OCI-LY3 (cell line): ENCODE measurements around the gene HOMEZ.

Experiments
- H2AFZ ChIP-seq: fragments of 200-600, 300-600 bp; shearing (Covaris generic); 2 replicates; pipeline ENCODE4 v1.6.0; 2014; ENCODE audit warnings: antibody characterized with exemption, low read depth, low read length
- H3K27ac ChIP-seq: fragments of 200-600, 300-600 bp; sonication (generic); 2 replicates; pipeline ENCODE4 v1.5.1; 2014; ENCODE audit warnings: mild to moderate bottlenecking, low read length, moderate library complexity, mixed read lengths
- H3K27me3 ChIP-seq: fragments of 200-600, 300-600 bp; sonication (generic); 2 replicates; pipeline ENCODE4 v1.6.1; 2014; ENCODE audit warnings: low read depth, low read length, mixed read lengths
- H3K36me3 ChIP-seq: fragments of 200-600, 300-600 bp; sonication (generic); replicated peaks from 2 replicates; pipeline ENCODE3; 2014; ENCODE audit warnings: low read depth, low read length, mixed read lengths
- H3K4me1 ChIP-seq: fragments of 300-600, 200-600 bp; sonication (generic); 2 replicates; pipeline ENCODE4 v1.6.1; 2014; ENCODE audit warnings: low read length, mixed read lengths
- H3K4me2 ChIP-seq: fragments of 200-600, 300-600 bp; sonication (generic); 2 replicates; pipeline ENCODE4 v1.6.1; 2014; ENCODE audit warnings: low read length, mixed read lengths
- H3K4me3 ChIP-seq: fragments of 300-600, 200-600 bp; sonication (generic); 2 replicates; pipeline ENCODE4 v1.5.1; 2014; ENCODE audit warnings: antibody characterized with exemption, mild to moderate bottlenecking, low read length, moderate library complexity
- H3K79me2 ChIP-seq: fragments of 300-600, 200-600 bp; shearing (Covaris generic); 2 replicates; pipeline ENCODE4 v1.6.1; 2014; ENCODE audit warnings: mild to moderate bottlenecking, low read length, mixed read lengths
- H3K9ac ChIP-seq: fragments of 300-600, 200-600 bp; shearing (Covaris generic); 2 replicates; pipeline ENCODE4 v1.6.0; 2014; ENCODE audit warnings: mild to moderate bottlenecking, low read length, moderate library complexity
- H3K9me3 ChIP-seq: fragments of 200-600, 300-600 bp; shearing (Covaris generic); 2 replicates; pipeline ENCODE4 v1.6.1; 2014; ENCODE audit warnings: low read length, mixed read lengths; ENCODE audit not compliant: insufficient read depth
- H4K20me1 ChIP-seq: fragments of 200-600, 300-600 bp; sonication (generic); 2 replicates; pipeline ENCODE4 v1.6.1; 2016; ENCODE audit warnings: low read length, mixed read lengths; ENCODE audit not compliant: insufficient read depth
- EZH2phosphoT487 ChIP-seq: fragments of 200-600 bp; shearing (Covaris generic); IDR thresholded peaks from 2 replicates; pipeline ENCODE4 v1.6.1; 2018; ENCODE audit warnings: antibody characterized with exemption, mixed run types, low read depth
- TF ChIP-seq, protein P1 (sequence below): fragments of 200-600, 300-600 bp; sonication (generic); IDR thresholded peaks from 2 replicates; pipeline ENCODE4 v1.5.1; 2014; ENCODE audit warnings: antibody characterized with exemption, low read length, low read depth

Gene HOMEZ

DNA sequence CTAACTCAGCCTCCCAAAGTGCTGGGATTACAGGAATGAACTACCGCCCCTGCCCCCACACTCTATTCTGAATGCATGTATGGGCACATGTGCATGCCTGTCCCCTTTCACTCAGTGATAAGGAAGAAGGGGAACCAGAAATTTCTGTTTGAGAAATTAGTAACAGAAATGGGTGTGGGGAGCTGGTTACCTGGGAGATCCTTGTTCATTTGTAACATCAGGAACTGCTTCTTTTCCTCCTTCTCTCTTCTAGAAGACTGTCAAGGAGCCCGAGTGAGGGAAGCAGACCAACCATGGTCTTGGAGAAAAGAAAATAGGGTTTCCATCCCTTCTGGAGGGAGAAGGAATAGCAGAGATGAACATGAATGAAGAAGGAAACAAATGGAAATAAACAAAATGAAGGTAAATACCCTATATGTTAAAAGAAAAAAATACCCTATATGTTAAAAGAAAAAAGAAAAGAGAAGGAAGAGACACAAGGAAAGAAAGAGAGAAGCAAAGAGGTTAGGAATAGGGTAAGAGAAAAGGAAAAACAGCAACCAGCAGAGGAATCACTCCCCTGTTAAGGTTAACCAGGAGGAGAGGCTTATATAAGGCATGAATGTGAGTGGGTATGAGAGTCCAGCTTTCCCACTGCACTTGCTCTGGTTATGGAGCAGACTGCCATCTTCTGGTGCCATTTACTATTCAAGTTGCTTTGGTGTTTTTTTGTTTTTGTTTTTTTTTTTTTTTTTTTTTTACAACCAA, 13.5 kb upstream of the HOMEZ start:
- H3K36me3 ChIP-seq, result peaks cover 28% of the 10 kb centered on the region
- peaks cover 12% of the 10 kb centered on the region for H3K79me2 ChIP-seq
- H2AFZ ChIP-seq, result no peak overlapping the region
- H3K4me1 ChIP-seq, result peaks cover 35% of the 10 kb centered on the region
- H4K20me1 ChIP-seq, result no peaks in the 10 kb centered on the region
- TF ChIP-seq, protein P1, sequence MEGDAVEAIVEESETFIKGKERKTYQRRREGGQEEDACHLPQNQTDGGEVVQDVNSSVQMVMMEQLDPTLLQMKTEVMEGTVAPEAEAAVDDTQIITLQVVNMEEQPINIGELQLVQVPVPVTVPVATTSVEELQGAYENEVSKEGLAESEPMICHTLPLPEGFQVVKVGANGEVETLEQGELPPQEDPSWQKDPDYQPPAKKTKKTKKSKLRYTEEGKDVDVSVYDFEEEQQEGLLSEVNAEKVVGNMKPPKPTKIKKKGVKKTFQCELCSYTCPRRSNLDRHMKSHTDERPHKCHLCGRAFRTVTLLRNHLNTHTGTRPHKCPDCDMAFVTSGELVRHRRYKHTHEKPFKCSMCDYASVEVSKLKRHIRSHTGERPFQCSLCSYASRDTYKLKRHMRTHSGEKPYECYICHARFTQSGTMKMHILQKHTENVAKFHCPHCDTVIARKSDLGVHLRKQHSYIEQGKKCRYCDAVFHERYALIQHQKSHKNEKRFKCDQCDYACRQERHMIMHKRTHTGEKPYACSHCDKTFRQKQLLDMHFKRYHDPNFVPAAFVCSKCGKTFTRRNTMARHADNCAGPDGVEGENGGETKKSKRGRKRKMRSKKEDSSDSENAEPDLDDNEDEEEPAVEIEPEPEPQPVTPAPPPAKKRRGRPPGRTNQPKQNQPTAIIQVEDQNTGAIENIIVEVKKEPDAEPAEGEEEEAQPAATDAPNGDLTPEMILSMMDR, result peak; percentile 30
- TF ChIP-seq EZH2phosphoT487, result no peak
- peak overlapping the region; percentile 24 for H3K27ac ChIP-seq
- peak overlapping the region; percentile 51 for H3K4me3 ChIP-seq
- no peak overlapping the region for H3K9ac ChIP-seq
- H3K9me3 ChIP-seq, result no peaks in the 10 kb centered on the region
- no peaks in the 10 kb centered on the region for H3K27me3 ChIP-seq
- peak overlapping the region; percentile 96 for H3K4me2 ChIP-seq

DNA sequence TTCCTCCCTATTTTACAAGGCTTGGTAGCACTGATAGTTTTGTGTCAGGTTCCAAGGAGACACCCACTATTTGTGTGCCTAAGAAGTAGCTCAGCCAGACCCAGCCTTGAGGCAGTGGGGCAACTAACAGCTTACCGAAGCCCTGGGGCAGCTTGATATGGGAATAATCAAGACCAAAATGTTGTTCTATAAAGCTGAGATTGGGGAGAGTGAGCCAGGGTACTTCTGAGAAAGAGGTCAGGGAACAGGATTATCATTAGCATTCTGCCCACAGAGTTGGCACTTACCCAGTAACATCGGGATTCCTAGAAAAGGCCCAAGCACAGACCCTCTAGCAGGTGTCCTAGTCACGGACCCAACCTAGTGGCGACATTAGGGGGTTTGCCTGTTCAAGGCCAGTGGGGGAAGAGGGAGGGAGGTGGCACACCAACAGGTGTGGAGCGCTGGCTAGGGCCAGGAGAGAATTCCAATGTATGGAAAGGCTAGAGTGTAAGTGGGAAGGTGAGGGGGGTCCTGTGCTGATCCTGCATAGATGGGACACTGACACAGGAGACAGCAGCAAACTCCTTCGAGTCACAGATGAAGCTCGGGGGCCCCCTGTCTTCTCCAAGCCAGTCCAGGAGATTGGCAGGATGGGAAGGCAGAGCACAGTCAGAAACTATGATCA, 11.8 kb upstream of the HOMEZ start:
- no peak overlapping the region for H2AFZ ChIP-seq
- no peaks in the 10 kb centered on the region for H3K9me3 ChIP-seq
- peaks cover 28% of the 10 kb centered on the region for H3K36me3 ChIP-seq
- H3K4me3 ChIP-seq, result no peak overlapping the region
- H3K4me2 ChIP-seq, result no peak overlapping the region
- no peaks in the 10 kb centered on the region for H3K27me3 ChIP-seq
- peaks cover 33% of the 10 kb centered on the region for H3K4me1 ChIP-seq
- no peak overlapping the region for H3K9ac ChIP-seq
- no peak overlapping the region for H3K27ac ChIP-seq
- no peaks in the 10 kb centered on the region for H4K20me1 ChIP-seq
- no peak for TF ChIP-seq EZH2phosphoT487
- TF ChIP-seq, protein P1, result no peak
- peaks cover 12% of the 10 kb centered on the region for H3K79me2 ChIP-seq

DNA sequence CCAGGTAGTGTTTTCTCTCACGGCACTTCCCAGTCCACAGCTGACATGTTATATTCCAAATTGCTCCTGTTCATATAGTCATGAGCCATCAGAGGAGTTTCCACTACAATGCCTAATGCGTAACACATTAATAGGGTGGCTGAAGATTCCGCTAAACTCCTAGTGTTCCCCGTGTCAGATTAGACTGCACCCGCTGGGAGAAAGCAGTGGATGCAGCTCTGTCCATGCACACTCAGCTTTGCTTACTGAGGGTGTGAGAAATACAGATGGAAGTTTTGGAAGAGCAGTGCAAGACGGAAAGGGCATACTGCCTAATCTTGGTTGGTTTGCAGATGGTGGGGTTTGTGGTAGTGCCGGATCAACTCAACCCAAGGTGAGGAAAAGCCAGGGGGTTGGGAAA, 11.2 kb upstream of the HOMEZ start:
- H3K36me3 ChIP-seq, result peaks cover 28% of the 10 kb centered on the region
- H3K4me3 ChIP-seq, result no peak overlapping the region
- no peaks in the 10 kb centered on the region for H3K27me3 ChIP-seq
- H4K20me1 ChIP-seq, result no peaks in the 10 kb centered on the region
- H3K9me3 ChIP-seq, result no peaks in the 10 kb centered on the region
- no peak overlapping the region for H3K9ac ChIP-seq
- peaks cover 33% of the 10 kb centered on the region for H3K4me1 ChIP-seq
- H3K4me2 ChIP-seq, result no peak overlapping the region
- H3K79me2 ChIP-seq, result peaks cover 12% of the 10 kb centered on the region
- no peak overlapping the region for H3K27ac ChIP-seq
- TF ChIP-seq, protein P1, result no peak
- no peak for TF ChIP-seq EZH2phosphoT487
- no peak overlapping the region for H2AFZ ChIP-seq

DNA sequence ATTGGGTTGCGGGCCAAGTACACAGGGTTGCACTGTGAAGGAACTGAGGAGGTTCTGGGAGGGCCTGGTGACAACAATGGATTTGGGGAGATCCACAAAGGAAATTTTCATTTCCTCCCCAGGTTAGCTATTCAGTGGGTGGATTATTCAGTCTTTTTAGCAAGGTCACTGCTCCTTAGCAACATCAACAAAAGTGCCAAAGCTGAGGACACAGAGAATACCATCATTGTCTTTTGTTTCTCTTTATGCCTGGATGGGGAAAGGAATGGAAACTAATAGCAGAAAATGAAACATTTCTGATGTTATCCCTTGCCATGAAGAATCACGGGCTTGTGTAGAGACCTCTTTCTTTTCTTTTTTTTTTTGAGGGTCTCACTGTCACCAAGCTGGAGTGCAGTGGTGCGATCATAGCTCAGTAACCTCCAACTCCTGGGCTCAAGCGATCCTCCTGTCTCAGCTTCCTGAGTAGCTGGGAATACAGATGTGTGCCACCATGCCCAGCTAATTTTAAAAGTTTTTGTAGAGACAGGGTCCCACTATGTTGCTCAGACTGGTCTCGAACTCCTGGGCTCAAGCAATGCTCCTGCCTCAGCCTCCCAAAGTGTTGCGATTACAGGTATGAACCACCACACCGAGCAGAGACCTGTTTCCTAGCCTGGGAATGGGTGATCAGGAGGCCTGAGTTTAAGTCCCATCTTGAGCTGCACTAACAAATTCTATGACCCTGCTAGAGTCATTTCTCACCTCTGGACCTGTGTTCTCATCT, 10.3 kb upstream of the HOMEZ start:
- H2AFZ ChIP-seq, result no peak overlapping the region
- no peak overlapping the region for H3K4me3 ChIP-seq
- no peak overlapping the region for H3K9ac ChIP-seq
- peaks cover 33% of the 10 kb centered on the region for H3K4me1 ChIP-seq
- no peaks in the 10 kb centered on the region for H4K20me1 ChIP-seq
- no peak overlapping the region for H3K27ac ChIP-seq
- H3K27me3 ChIP-seq, result no peaks in the 10 kb centered on the region
- peaks cover 28% of the 10 kb centered on the region for H3K36me3 ChIP-seq
- H3K79me2 ChIP-seq, result peaks cover 12% of the 10 kb centered on the region
- no peak for TF ChIP-seq EZH2phosphoT487
- TF ChIP-seq, protein P1, result no peak
- H3K9me3 ChIP-seq, result no peaks in the 10 kb centered on the region
- H3K4me2 ChIP-seq, result no peak overlapping the region
